MCF 10A (cell line): ENCODE data around the gene MEX3D. TPM values are rescaled to one million over a fixed set of nuclear protein-coding genes. Genes with fewer than 3 reads are reported as not detected.

Experiments used
- BruUV-seq: library from RNA; stranded (reverse); fragments of 400-500 nt; replicated peaks from 2 replicates; lab custom pipeline; 2021; lab: Mats Ljungman, UMichigan
- CTCF ChIA-PET: fragments of 300-600 bp; sonication (Branson Sonifier 250); formaldehyde crosslinking; extraction: SDS; loops from one replicate; lab custom pipeline; 2021; ENCODE audit warnings: antibody characterized with exemption, inconsistent platforms; lab: Yijun Ruan, JAX
- POLR2A ChIA-PET: fragments of 300-600, 350-650 bp; sonication (Branson Sonifier 250); formaldehyde crosslinking; extraction: SDS; loops from one replicate; lab custom pipeline; 2020; ENCODE audit warnings: antibody characterized with exemption, inconsistent platforms; lab: Yijun Ruan, JAX
- DNase-seq: peaks from one replicate; pipeline ENCODE4 v3.0.0-alpha.2; 2018; ENCODE audit not compliant: unreplicated experiment
- H3K27ac Mint-ChIP-seq: one replicate; pipeline ENCODE4 v1.8.0; 2022; ENCODE audit warnings: mild to moderate bottlenecking, low read depth, mixed read lengths; ENCODE audit not compliant: unreplicated experiment
- H3K27me3 Mint-ChIP-seq: one replicate; pipeline ENCODE4 v1.8.0; 2022; ENCODE audit warnings: mixed read lengths; ENCODE audit not compliant: insufficient read depth, unreplicated experiment
- H3K36me3 Mint-ChIP-seq: one replicate; pipeline ENCODE4 v1.8.0; 2022; ENCODE audit warnings: mild to moderate bottlenecking, moderate library complexity, mixed read lengths; ENCODE audit not compliant: insufficient read depth, unreplicated experiment
- H3K4me1 Mint-ChIP-seq: one replicate; pipeline ENCODE4 v1.8.0; 2022; ENCODE audit warnings: mixed read lengths; ENCODE audit not compliant: insufficient read depth, unreplicated experiment
- H3K4me3 Mint-ChIP-seq: one replicate; pipeline ENCODE4 v1.8.0; 2022; ENCODE audit warnings: mild to moderate bottlenecking, moderate library complexity, mixed read lengths; ENCODE audit not compliant: unreplicated experiment
- H3K9me3 Mint-ChIP-seq: one replicate; pipeline ENCODE4 v1.8.0; 2022; ENCODE audit warnings: mixed read lengths; ENCODE audit not compliant: unreplicated experiment
- intact Hi-C: fragments of 100-400 bp; cut with micrococcal nuclease; formaldehyde crosslinking; loops from 2 replicates; pipeline ENCODE4 v1.14.1; 2022
- total RNA-seq: library from RNA; stranded (reverse); gene quantifications from 2 replicates; pipeline ENCODE4 v1.2.3, GENCODE V29; 2022
- TF ChIP-seq, protein P1 (sequence below): fragments of 200-600 bp; IDR thresholded peaks from one replicate; pipeline ENCODE4 v1.8.0; 2022; ENCODE audit warnings: antibody characterized with exemption, mild to moderate bottlenecking; ENCODE audit not compliant: unreplicated experiment

Gene MEX3D
- total RNA-seq, 1 experiment from 2014 or later, result 20.0 TPM

- Mint-ChIP-seq H3K27me3 (no peaks in the 10 kb centered on the region), H3K36me3 (peaks cover 23% of the 10 kb centered on the region), H3K4me1 (peaks cover 9% of the 10 kb centered on the region), H3K27ac (peak overlapping the region; percentile 99), H3K4me3 (peak overlapping the region; percentile 91), H3K9me3 (no peaks in the 10 kb centered on the region)
- TF ChIP-seq, protein P1, sequence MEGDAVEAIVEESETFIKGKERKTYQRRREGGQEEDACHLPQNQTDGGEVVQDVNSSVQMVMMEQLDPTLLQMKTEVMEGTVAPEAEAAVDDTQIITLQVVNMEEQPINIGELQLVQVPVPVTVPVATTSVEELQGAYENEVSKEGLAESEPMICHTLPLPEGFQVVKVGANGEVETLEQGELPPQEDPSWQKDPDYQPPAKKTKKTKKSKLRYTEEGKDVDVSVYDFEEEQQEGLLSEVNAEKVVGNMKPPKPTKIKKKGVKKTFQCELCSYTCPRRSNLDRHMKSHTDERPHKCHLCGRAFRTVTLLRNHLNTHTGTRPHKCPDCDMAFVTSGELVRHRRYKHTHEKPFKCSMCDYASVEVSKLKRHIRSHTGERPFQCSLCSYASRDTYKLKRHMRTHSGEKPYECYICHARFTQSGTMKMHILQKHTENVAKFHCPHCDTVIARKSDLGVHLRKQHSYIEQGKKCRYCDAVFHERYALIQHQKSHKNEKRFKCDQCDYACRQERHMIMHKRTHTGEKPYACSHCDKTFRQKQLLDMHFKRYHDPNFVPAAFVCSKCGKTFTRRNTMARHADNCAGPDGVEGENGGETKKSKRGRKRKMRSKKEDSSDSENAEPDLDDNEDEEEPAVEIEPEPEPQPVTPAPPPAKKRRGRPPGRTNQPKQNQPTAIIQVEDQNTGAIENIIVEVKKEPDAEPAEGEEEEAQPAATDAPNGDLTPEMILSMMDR, result no peak
- no peak for DNase-seq
- ChIA-PET CTCF (no interaction called here), POLR2A (no interaction called here)
- intact Hi-C loops, result no loop called here
- no TSS peak for BruUV-seq
Observed at GRCh38 chr19:1507192-1507660, 60.9 kb downstream of the MEX3D start.

DNA sequence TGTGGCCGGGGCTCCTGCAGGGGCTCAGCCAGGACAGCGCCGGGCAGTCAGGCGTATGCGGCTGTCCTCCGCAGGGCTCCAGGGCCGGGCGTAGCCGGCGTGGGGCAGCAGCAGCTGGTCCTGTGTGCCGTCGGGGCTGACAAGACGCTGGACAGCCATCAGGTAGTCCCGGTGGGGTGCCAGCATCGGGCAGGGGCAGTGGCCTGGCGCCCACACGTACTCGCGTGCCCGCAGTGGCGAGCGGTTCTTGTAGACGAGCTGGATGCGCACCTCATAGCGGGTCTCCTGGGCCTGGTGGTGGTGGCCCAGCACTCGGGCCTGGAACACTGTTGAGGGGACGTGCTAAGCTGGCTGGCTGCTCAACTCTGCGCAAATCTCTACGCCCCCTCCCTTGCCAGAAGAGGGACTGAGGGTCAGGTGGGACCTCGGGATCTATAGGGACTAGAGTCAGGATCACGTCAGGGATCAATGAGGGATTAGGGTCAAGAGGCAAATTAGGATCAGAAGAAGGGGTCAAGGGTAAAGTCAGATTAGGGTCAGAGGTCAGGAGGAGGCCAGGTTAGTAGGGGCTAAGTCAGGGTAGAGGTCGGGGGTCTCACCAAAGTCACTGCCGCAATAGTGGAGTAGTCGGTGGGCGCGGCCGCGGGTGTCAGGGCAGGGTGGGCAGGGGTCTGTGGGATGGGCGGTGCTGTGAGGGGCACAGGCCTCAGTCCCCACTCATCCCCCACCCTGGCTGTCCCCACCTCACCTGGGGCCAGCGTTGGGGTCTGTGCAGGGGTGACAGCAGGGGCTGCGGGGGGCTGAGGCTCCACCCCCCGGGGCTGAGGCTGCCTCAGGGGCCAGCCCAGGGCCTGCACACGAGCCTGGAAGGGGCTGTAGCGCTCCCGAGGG, 61.9 kb downstream of the MEX3D start:
- H3K27ac Mint-ChIP-seq, result peak overlapping the region; percentile 55
- H3K36me3 Mint-ChIP-seq, result peaks cover 23% of the 10 kb centered on the region
- TF ChIP-seq, protein P1, result no peak
- H3K4me3 Mint-ChIP-seq, result no peak overlapping the region
- no peaks in the 10 kb centered on the region for H3K27me3 Mint-ChIP-seq
- no peaks in the 10 kb centered on the region for H3K9me3 Mint-ChIP-seq
- no peak for DNase-seq
- intact Hi-C loops, result no loop called here
- CTCF ChIA-PET, result no interaction called here
- H3K4me1 Mint-ChIP-seq, result peaks cover 9% of the 10 kb centered on the region
- POLR2A ChIA-PET, result interaction anchor here (0.7 kb wide), 1 partner anchor 15 kb away, joined by 3 read pairs; the partner anchor contains the start of gene REEP6
- no TSS peak for BruUV-seq

DNA sequence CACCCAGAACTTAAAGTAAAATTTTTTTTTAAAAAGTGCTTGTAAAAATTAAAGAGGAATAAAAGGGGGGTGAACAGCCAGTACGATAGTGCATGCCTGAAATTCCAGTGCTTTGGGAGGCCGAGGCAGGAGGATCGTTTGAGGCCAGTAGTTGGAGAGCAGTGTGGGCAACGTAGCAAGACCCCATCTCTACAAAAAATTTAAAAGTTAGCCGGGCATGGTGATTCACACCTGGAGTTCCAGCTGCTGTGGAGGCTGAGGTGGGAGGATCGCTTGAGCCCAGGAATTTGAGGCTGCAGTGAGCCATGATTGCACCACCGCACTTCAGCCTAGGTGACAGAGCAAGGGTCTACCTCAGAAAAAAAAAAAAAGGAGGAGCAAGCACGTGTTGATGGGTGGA, 63.1 kb downstream of the MEX3D start:
- H3K27ac Mint-ChIP-seq, result no peak overlapping the region
- peaks cover 7% of the 10 kb centered on the region for H3K4me1 Mint-ChIP-seq
- no peak overlapping the region for H3K4me3 Mint-ChIP-seq
- H3K36me3 Mint-ChIP-seq, result peaks cover 23% of the 10 kb centered on the region
- POLR2A ChIA-PET, result interaction anchor here (0.6 kb wide), 1 partner anchor 396 kb away, joined by 3 read pairs; no protein-coding TSS in a partner anchor
- intact Hi-C loops, result no loop called here
- CTCF ChIA-PET, result interaction anchor here (0.6 kb wide), 1 partner anchor 10 kb away, joined by 3 read pairs; no protein-coding TSS in a partner anchor
- no peak for DNase-seq
- BruUV-seq, result no TSS peak
- TF ChIP-seq, protein P1, result no peak
- H3K27me3 Mint-ChIP-seq, result no peaks in the 10 kb centered on the region
- no peaks in the 10 kb centered on the region for H3K9me3 Mint-ChIP-seq

Other genes starting within 250 kb of the MEX3D start
- gene NDUFS7, start 184.4 kb downstream of the MEX3D start, total RNA-seq, result 135 and 137 TPM in 2 replicates
- gene GAMT, start 166.8 kb downstream of the MEX3D start, total RNA-seq, result 3.2 and 7.0 TPM in 2 replicates
- gene DAZAP1, start 160.7 kb downstream of the MEX3D start, total RNA-seq, result 219 and 246 TPM in 2 replicates
- gene RPS15, start 129.9 kb downstream of the MEX3D start, total RNA-seq, result 1,168 and 1,243 TPM in 2 replicates
- gene APC2, start 118.2 kb downstream of the MEX3D start, total RNA-seq, result 0.15 and 0.23 TPM in 2 replicates
- 36.3 and 40.5 TPM in 2 replicates for gene C19orf25, start 89.1 kb downstream of the MEX3D start, total RNA-seq
- gene PCSK4, start 78.0 kb downstream of the MEX3D start, total RNA-seq, result 3.4 and 3.7 TPM in 2 replicates
- 3.8 TPM in 2 replicates for gene REEP6, start 77.1 kb downstream of the MEX3D start, total RNA-seq
- 11.1 and 13.7 TPM in 2 replicates for gene ADAMTSL5, start 55.3 kb downstream of the MEX3D start, total RNA-seq
- gene PLK5, start 44.2 kb downstream of the MEX3D start, total RNA-seq, result 0.21 and 0.22 TPM in 2 replicates
- 103 and 114 TPM in 2 replicates for gene MBD3, start 24.5 kb upstream of the MEX3D start, total RNA-seq
- 211 and 256 TPM in 2 replicates for gene UQCR11, start 37.1 kb upstream of the MEX3D start, total RNA-seq
- 79.7 and 100 TPM in 2 replicates for gene TCF3, start 84.3 kb upstream of the MEX3D start, total RNA-seq
- 0.02 TPM in 1 of 2 replicates, not detected in the other for gene ONECUT3, start 185.2 kb upstream of the MEX3D start, total RNA-seq
- gene ATP8B3, start 244.0 kb upstream of the MEX3D start, total RNA-seq, result 5.6 and 9.3 TPM in 2 replicates